Osteoblast (primary cell): ENCODE measurements around the gene SSU72. TPM values are rescaled to one million over a fixed set of nuclear protein-coding genes. Genes with fewer than 3 reads are reported as not detected.
"Not testable (repeated sequence)": the region's sequence is repeated elsewhere in the genome, so short reads cannot be mapped to it uniquely, and the experiment has no call there.

Experiments
- DNase-seq: peaks from one replicate; pipeline ENCODE4 v3.0.0; 2011; ENCODE audit warnings: low spot score, mixed read lengths; ENCODE audit not compliant: insufficient read length; ENCODE audit errors: missing footprints
- H2AFZ ChIP-seq: 2 replicates; pipeline ENCODE4 v1.6.0; 2011; ENCODE audit warnings: mild to moderate bottlenecking, low read length
- H3K27ac ChIP-seq: 2 replicates; pipeline ENCODE4 v1.5.1; 2011; ENCODE audit warnings: mild to moderate bottlenecking, low read depth, low read length, moderate library complexity
- H3K27me3 ChIP-seq: 2 replicates; pipeline ENCODE4 v1.6.0; 2012; ENCODE audit warnings: mild to moderate bottlenecking, control low read depth, inconsistent platforms, low read length, moderate library complexity; ENCODE audit not compliant: insufficient read depth
- H3K36me3 ChIP-seq: 2 replicates; pipeline ENCODE4 v1.5.1; 2011; ENCODE audit warnings: mild to moderate bottlenecking, low read length, control low read depth, moderate library complexity; ENCODE audit not compliant: insufficient read depth
- H3K4me1 ChIP-seq: 2 replicates; pipeline ENCODE4 v1.5.1; 2011; ENCODE audit warnings: mild to moderate bottlenecking, low read length, control low read depth, moderate library complexity; ENCODE audit not compliant: insufficient read depth
- H3K4me2 ChIP-seq: 2 replicates; pipeline ENCODE4 v1.6.0; 2011; ENCODE audit warnings: mild to moderate bottlenecking, low read length; ENCODE audit not compliant: insufficient read depth
- H3K4me3 ChIP-seq: fragments of 200-600 bp; sonication (generic); 3 replicates; pipeline ENCODE4 v1.5.1; 2012; ENCODE audit warnings: mild to moderate bottlenecking, low read length, inconsistent platforms; ENCODE audit not compliant: insufficient read depth
- H3K79me2 ChIP-seq: 2 replicates; pipeline ENCODE4 v1.6.0; 2012; ENCODE audit warnings: mild to moderate bottlenecking, low read length, control low read depth, inconsistent platforms; ENCODE audit not compliant: insufficient read depth
- H3K9me3 ChIP-seq: 2 replicates; pipeline ENCODE4 v1.5.1; 2011; ENCODE audit warnings: low read depth, low read length, control low read depth
- H4K20me1 ChIP-seq: 2 replicates; pipeline ENCODE4 v1.6.0; 2012; ENCODE audit warnings: mild to moderate bottlenecking, low read length, control low read depth; ENCODE audit not compliant: insufficient read depth
- CTCF ChIP-seq: IDR thresholded peaks from 2 replicates; pipeline ENCODE4 v1.5.1; 2011; ENCODE audit warnings: mild to moderate bottlenecking, low read depth, low read length, moderate library complexity; ENCODE audit errors: extremely low read depth
- total RNA-seq: library from RNA; depleted of rRNA; stranded (reverse); fragments of >200 nt; gene quantifications from 2 replicates; pipeline ENCODE4 v1.2.3, GENCODE V29; 2012

The SSU72 gene
- total RNA-seq, 1 donor = 73.1 TPM

GRCh38 chr1:1598051-1598719 is 23.5 kb upstream of the SSU72 start:
- DNase-seq = peak; percentile 81
- H3K27ac ChIP-seq = no peak overlapping the region
- no peaks in the 10 kb centered on the region for H3K9me3 ChIP-seq
- H3K4me1 ChIP-seq = no peaks in the 10 kb centered on the region
- H4K20me1 ChIP-seq = peaks cover 4% of the 10 kb centered on the region
- no peak overlapping the region for H2AFZ ChIP-seq
- H3K27me3 ChIP-seq = peaks cover 52% of the 10 kb centered on the region
- no peaks in the 10 kb centered on the region for H3K36me3 ChIP-seq
- TF ChIP-seq CTCF = no peak
- H3K4me2 ChIP-seq = no peak overlapping the region
- H3K4me3 ChIP-seq = no peak overlapping the region
- H3K79me2 ChIP-seq = no peaks in the 10 kb centered on the region

- peak; percentile 97 for DNase-seq
- Histone ChIP-seq H3K4me1 (no peaks in the 10 kb centered on the region), H3K4me2 (no peak overlapping the region), H3K9me3 (no peaks in the 10 kb centered on the region), H3K27ac (no peak overlapping the region), H3K27me3 (peaks cover 52% of the 10 kb centered on the region), H3K4me3 (no peak overlapping the region), H4K20me1 (peaks cover 4% of the 10 kb centered on the region), H2AFZ (no peak overlapping the region), H3K36me3 (no peaks in the 10 kb centered on the region), H3K79me2 (no peaks in the 10 kb centered on the region)
- no peak for TF ChIP-seq CTCF
Observed at GRCh38 chr1:1597275-1597930, 22.7 kb upstream of the SSU72 start.

- no peaks in the 10 kb centered on the region for H3K9me3 ChIP-seq
- H3K36me3 ChIP-seq = no peaks in the 10 kb centered on the region
- TF ChIP-seq CTCF = no peak
- H4K20me1 ChIP-seq = peaks cover 4% of the 10 kb centered on the region
- H3K4me1 ChIP-seq = no peaks in the 10 kb centered on the region
- H2AFZ ChIP-seq = no peak overlapping the region
- H3K4me3 ChIP-seq = no peak overlapping the region
- DNase-seq = peak; percentile 88
- no peak overlapping the region for H3K27ac ChIP-seq
- H3K4me2 ChIP-seq = no peak overlapping the region
- H3K79me2 ChIP-seq = no peaks in the 10 kb centered on the region
- peaks cover 48% of the 10 kb centered on the region for H3K27me3 ChIP-seq
Observed at GRCh38 chr1:1596493-1597274, 22.0 kb upstream of the SSU72 start.

GRCh38 chr1:1595341-1595740 is 20.7 kb upstream of the SSU72 start:
- not testable (repeated sequence) for H3K36me3 ChIP-seq, H3K79me2 ChIP-seq, H3K4me3 ChIP-seq, H3K27ac ChIP-seq, H3K9me3 ChIP-seq, H3K4me2 ChIP-seq, DNase-seq, H3K4me1 ChIP-seq, H2AFZ ChIP-seq, H4K20me1 ChIP-seq
- peaks cover 38% of the 10 kb centered on the region for H3K27me3 ChIP-seq
